ENCODE data around the gene SLC26A9. TPM values are rescaled to one million over a fixed set of nuclear protein-coding genes. Genes with fewer than 3 reads are reported as not detected.

SLC26A9 gene
- total RNA-seq, 5 donors from 2014 or later (not counting 1 experiment from before 2014, with no cell fraction given), result 0.06 TPM; not detected in 4

GRCh38 chr1:205930799-205931281 is 12.4 kb downstream of the SLC26A9 start:
- peaks cover 20 to 33% of the 10 kb centered on the region in 2 donors for H3K27me3 Mint-ChIP-seq
- peaks cover 0 to 45% of the 10 kb centered on the region in 2 experiments for H3K27me3 ChIP-seq (replicated peaks in 1 of 2; ENCODE audit: control insufficient read depth in 2 of 2, extremely low read depth in 1 of 2, insufficient read depth in 2 of 2, low read length in 1 of 2)
- no peak overlapping the region for H3K4me3 ChIP-seq (ENCODE audit: control insufficient read depth in 1 of 2, extremely low read depth in 1 of 2, low read length in 1 of 2)
- H3K36me3 Mint-ChIP-seq, result no peaks in the 10 kb centered on the region
- H3K9me3 Mint-ChIP-seq, result no peaks in the 10 kb centered on the region
- ChIA-PET CTCF (no interaction called here), POLR2A (no interaction called here)
- no peak overlapping the region for H3K27ac Mint-ChIP-seq
- no peaks in the 10 kb centered on the region for H3K4me1 ChIP-seq (ENCODE audit: control insufficient read depth in 1 of 2, extremely low read depth in 1 of 2, insufficient read depth in 2 of 2, low read length in 2 of 2)
- H3K27ac ChIP-seq (ENCODE audit: low read length), result no peak overlapping the region
- DNase-seq, result no peak
- H3K36me3 ChIP-seq (ENCODE audit: control insufficient read depth in 2 of 2, extremely low read depth in 1 of 2, insufficient read depth in 1 of 2, low read length in 1 of 2), result no peaks in the 10 kb centered on the region
- no peak overlapping the region for H3K4me3 Mint-ChIP-seq
- no peaks in the 10 kb centered on the region for H3K4me1 Mint-ChIP-seq
- WGBS (ENCODE audit: insufficient coverage), result 34% methylated on average over 3 of the region's 4 CpGs
- no peak for ATAC-seq (replicated peaks in 1 of 4)
- H3K9me3 ChIP-seq, result no peaks in the 10 kb centered on the region

GRCh38 chr1:205930195-205930577 is 13.1 kb downstream of the SLC26A9 start:
- H3K27ac ChIP-seq (ENCODE audit: low read length), result no peak overlapping the region
- H3K27me3 ChIP-seq (replicated peaks in 1 of 2; ENCODE audit: control insufficient read depth in 2 of 2, extremely low read depth in 1 of 2, insufficient read depth in 2 of 2, low read length in 1 of 2), result peaks cover 0 to 39% of the 10 kb centered on the region in 2 experiments
- Mint-ChIP-seq H3K36me3 (no peaks in the 10 kb centered on the region), H3K4me3 (no peak overlapping the region), H3K27ac (no peak overlapping the region), H3K4me1 (no peaks in the 10 kb centered on the region), H3K27me3 (peaks cover 20 to 30% of the 10 kb centered on the region in 2 donors), H3K9me3 (no peaks in the 10 kb centered on the region)
- CTCF ChIA-PET, result no interaction called here
- no peak for ATAC-seq (replicated peaks in 1 of 4)
- no peak overlapping the region for H3K4me3 ChIP-seq (ENCODE audit: control insufficient read depth in 1 of 2, extremely low read depth in 1 of 2, low read length in 1 of 2)
- POLR2A ChIA-PET, result no interaction called here
- no peaks in the 10 kb centered on the region for H3K9me3 ChIP-seq
- 71% methylated on average over 1 of the region's 1 CpG for WGBS (ENCODE audit: insufficient coverage)
- DNase-seq, result no peak
- no peaks in the 10 kb centered on the region for H3K36me3 ChIP-seq (ENCODE audit: control insufficient read depth in 2 of 2, extremely low read depth in 1 of 2, insufficient read depth in 1 of 2, low read length in 1 of 2)
- no peaks in the 10 kb centered on the region for H3K4me1 ChIP-seq (ENCODE audit: control insufficient read depth in 1 of 2, extremely low read depth in 1 of 2, insufficient read depth in 2 of 2, low read length in 2 of 2)

GRCh38 chr1:205929496-205930194 is 13.6 kb downstream of the SLC26A9 start:
- CTCF ChIA-PET, result no interaction called here
- Histone ChIP-seq H3K27me3 (replicated peaks in 1 of 2; ENCODE audit: control insufficient read depth in 2 of 2, extremely low read depth in 1 of 2, insufficient read depth in 2 of 2, low read length in 1 of 2) (peaks cover 0 to 38% of the 10 kb centered on the region in 2 experiments), H3K9me3 (no peaks in the 10 kb centered on the region), H3K27ac (ENCODE audit: low read length) (no peak overlapping the region), H3K36me3 (ENCODE audit: control insufficient read depth in 2 of 2, extremely low read depth in 1 of 2, insufficient read depth in 1 of 2, low read length in 1 of 2) (no peaks in the 10 kb centered on the region), H3K4me3 (ENCODE audit: control insufficient read depth in 1 of 2, extremely low read depth in 1 of 2, low read length in 1 of 2) (no peak overlapping the region), H3K4me1 (ENCODE audit: control insufficient read depth in 1 of 2, extremely low read depth in 1 of 2, insufficient read depth in 2 of 2, low read length in 2 of 2) (no peaks in the 10 kb centered on the region)
- Mint-ChIP-seq H3K27ac (no peak overlapping the region), H3K27me3 (peaks cover 20 to 28% of the 10 kb centered on the region in 2 donors), H3K36me3 (no peaks in the 10 kb centered on the region), H3K4me1 (no peaks in the 10 kb centered on the region), H3K9me3 (no peaks in the 10 kb centered on the region), H3K4me3 (no peak overlapping the region)
- POLR2A ChIA-PET, result no interaction called here
- ATAC-seq (replicated peaks in 1 of 4) (no peak), DNase-seq (no peak)
- WGBS (ENCODE audit: insufficient coverage), result 89% methylated on average over 16 of the region's 19 CpGs

GRCh38 chr1:205928317-205928716 is 14.9 kb downstream of the SLC26A9 start:
- Mint-ChIP-seq H3K36me3 (no peaks in the 10 kb centered on the region), H3K4me3 (no peak overlapping the region), H3K27me3 (peaks cover 13 to 23% of the 10 kb centered on the region in 2 donors), H3K27ac (no peak overlapping the region), H3K4me1 (no peaks in the 10 kb centered on the region), H3K9me3 (no peaks in the 10 kb centered on the region)
- ChIA-PET CTCF (no interaction called here), POLR2A (no interaction called here)
- DNase-seq, result no peak
- H3K9me3 ChIP-seq, result no peaks in the 10 kb centered on the region
- WGBS (ENCODE audit: insufficient coverage), result 78% methylated on average over 3 of the region's 5 CpGs
- no peak for ATAC-seq (replicated peaks in 1 of 4)
- H3K27me3 ChIP-seq (replicated peaks in 1 of 2; ENCODE audit: control insufficient read depth in 2 of 2, extremely low read depth in 1 of 2, insufficient read depth in 2 of 2, low read length in 1 of 2), result peaks cover 0 to 38% of the 10 kb centered on the region in 2 experiments
- H3K4me3 ChIP-seq (ENCODE audit: control insufficient read depth in 1 of 2, extremely low read depth in 1 of 2, low read length in 1 of 2), result no peak overlapping the region
- no peak overlapping the region for H3K27ac ChIP-seq (ENCODE audit: low read length)
- no peaks in the 10 kb centered on the region for H3K4me1 ChIP-seq (ENCODE audit: control insufficient read depth in 1 of 2, extremely low read depth in 1 of 2, insufficient read depth in 2 of 2, low read length in 2 of 2)
- no peaks in the 10 kb centered on the region for H3K36me3 ChIP-seq (ENCODE audit: control insufficient read depth in 2 of 2, extremely low read depth in 1 of 2, insufficient read depth in 1 of 2, low read length in 1 of 2)

GRCh38 chr1:205927676-205928075 is 15.6 kb downstream of the SLC26A9 start:
- CTCF ChIA-PET, result no interaction called here
- Mint-ChIP-seq H3K36me3 (no peaks in the 10 kb centered on the region), H3K27ac (no peak overlapping the region), H3K4me3 (no peak overlapping the region), H3K27me3 (peaks cover 9 to 19% of the 10 kb centered on the region in 2 donors), H3K4me1 (no peaks in the 10 kb centered on the region), H3K9me3 (no peaks in the 10 kb centered on the region)
- Histone ChIP-seq H3K9me3 (no peaks in the 10 kb centered on the region), H3K36me3 (ENCODE audit: control insufficient read depth in 2 of 2, extremely low read depth in 1 of 2, insufficient read depth in 1 of 2, low read length in 1 of 2) (no peaks in the 10 kb centered on the region), H3K4me1 (ENCODE audit: control insufficient read depth in 1 of 2, extremely low read depth in 1 of 2, insufficient read depth in 2 of 2, low read length in 2 of 2) (no peaks in the 10 kb centered on the region), H3K4me3 (ENCODE audit: control insufficient read depth in 1 of 2, extremely low read depth in 1 of 2, low read length in 1 of 2) (no peak overlapping the region), H3K27ac (ENCODE audit: low read length) (no peak overlapping the region), H3K27me3 (replicated peaks in 1 of 2; ENCODE audit: control insufficient read depth in 2 of 2, extremely low read depth in 1 of 2, insufficient read depth in 2 of 2, low read length in 1 of 2) (peaks cover 0 to 36% of the 10 kb centered on the region in 2 experiments)
- POLR2A ChIA-PET, result no interaction called here
- DNase-seq (no peak), ATAC-seq (replicated peaks in 1 of 4) (no peak)
- whole genome bisulfite sequencing (ENCODE audit: insufficient coverage), result 86% methylated on average over 9 of the region's 12 CpGs

GRCh38 chr1:205927247-205927646 is 16.0 kb downstream of the SLC26A9 start:
- H3K4me1 ChIP-seq (ENCODE audit: control insufficient read depth in 1 of 2, extremely low read depth in 1 of 2, insufficient read depth in 2 of 2, low read length in 2 of 2), result no peaks in the 10 kb centered on the region
- H3K9me3 Mint-ChIP-seq, result no peaks in the 10 kb centered on the region
- H3K4me1 Mint-ChIP-seq, result no peaks in the 10 kb centered on the region
- ChIA-PET POLR2A (no interaction called here), CTCF (no interaction called here)
- ATAC-seq (replicated peaks in 1 of 4) (no peak), DNase-seq (no peak)
- H3K4me3 ChIP-seq (ENCODE audit: control insufficient read depth in 1 of 2, extremely low read depth in 1 of 2, low read length in 1 of 2), result no peak overlapping the region
- peaks cover 5 to 15% of the 10 kb centered on the region in 2 donors for H3K27me3 Mint-ChIP-seq
- no peaks in the 10 kb centered on the region for H3K36me3 ChIP-seq (ENCODE audit: control insufficient read depth in 2 of 2, extremely low read depth in 1 of 2, insufficient read depth in 1 of 2, low read length in 1 of 2)
- no peaks in the 10 kb centered on the region for H3K9me3 ChIP-seq
- H3K27ac Mint-ChIP-seq, result no peak overlapping the region
- H3K27ac ChIP-seq (ENCODE audit: low read length), result no peak overlapping the region
- H3K36me3 Mint-ChIP-seq, result no peaks in the 10 kb centered on the region
- WGBS (ENCODE audit: insufficient coverage), result 89% methylated on average over 2 of the region's 6 CpGs
- no peak overlapping the region for H3K4me3 Mint-ChIP-seq
- peaks cover 0 to 31% of the 10 kb centered on the region in 2 experiments for H3K27me3 ChIP-seq (replicated peaks in 1 of 2; ENCODE audit: control insufficient read depth in 2 of 2, extremely low read depth in 1 of 2, insufficient read depth in 2 of 2, low read length in 1 of 2)
